NCI-H187 (cell line): Measurements from ENCODE around the gene BASP1.
"Not testable (repeated sequence)": the region's sequence is repeated elsewhere in the genome, so short reads cannot be mapped to it uniquely, and the experiment has no call there.

Source experiments
- DNase-seq, 2 experiments: peaks; one replicate each; lab custom pipeline; 2025; lab: John Stamatoyannopoulos, UW

The BASP1 gene

DNA sequence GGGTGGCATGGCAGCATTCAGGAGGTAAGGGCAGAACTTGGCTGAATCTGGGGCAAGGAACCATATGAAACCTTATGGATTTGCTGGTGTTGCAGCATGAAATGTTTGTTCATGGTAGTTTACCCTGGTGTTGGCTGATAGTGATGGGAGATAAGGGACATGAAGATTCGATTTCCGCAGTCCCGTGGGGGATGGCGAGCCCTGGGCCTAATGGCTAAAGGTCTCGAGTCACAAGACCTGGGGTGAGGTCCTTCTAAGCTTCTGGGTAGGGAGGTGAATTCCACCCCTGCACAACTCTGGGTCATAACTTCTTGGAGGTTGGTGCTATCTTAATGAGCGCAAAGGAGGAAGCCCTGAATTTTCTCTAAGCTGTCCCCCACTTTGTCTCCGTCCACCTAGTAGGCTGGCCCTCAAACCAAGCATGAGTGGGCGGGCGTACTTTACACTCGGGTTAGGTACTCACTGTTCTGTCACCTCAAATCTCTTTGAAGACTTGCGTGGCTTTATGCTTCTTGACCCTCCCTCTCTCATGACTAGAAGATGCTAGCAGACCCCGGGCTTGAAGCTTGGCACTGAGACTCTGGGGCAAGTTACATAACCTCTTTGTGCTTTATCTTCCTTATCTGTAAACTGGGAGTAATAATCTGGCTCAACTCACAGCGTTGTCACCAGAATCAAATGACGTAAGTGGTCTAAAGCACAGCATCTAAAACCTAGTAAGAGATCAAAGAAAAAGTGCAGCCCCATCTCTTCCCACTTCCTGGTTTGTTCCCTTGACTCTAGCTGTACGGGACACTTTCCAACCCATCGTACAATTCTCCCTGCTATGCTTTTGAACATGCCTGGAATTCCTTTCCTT lies 72.5 kb downstream of the BASP1 start:
- no peak for DNase-seq

DNA sequence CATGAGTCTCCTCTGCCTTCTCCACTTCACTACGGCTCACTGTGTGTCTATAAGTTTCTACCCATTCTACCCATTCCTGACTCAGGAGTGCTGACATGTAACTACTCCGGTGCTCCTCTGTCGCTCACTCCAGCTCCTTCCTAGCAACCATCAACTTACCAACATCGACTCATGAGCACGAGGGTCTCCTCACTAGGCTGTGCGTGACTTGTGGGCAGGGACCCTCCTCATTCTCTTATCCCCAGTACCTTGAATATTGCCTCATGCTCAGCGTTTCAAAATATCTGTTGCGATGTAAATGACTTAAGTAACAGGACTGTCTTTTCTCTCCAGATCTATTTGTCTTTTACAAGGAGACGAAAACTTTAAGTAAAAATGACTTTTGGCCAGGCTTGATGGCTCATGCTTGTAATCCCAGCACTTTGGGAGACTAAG lies 73.1 kb downstream of the BASP1 start:
- DNase-seq, result no peak

- no peak for DNase-seq
Measured at GRCh38 chr5:17292434-17293015, 75.1 kb downstream of the BASP1 start.

DNA sequence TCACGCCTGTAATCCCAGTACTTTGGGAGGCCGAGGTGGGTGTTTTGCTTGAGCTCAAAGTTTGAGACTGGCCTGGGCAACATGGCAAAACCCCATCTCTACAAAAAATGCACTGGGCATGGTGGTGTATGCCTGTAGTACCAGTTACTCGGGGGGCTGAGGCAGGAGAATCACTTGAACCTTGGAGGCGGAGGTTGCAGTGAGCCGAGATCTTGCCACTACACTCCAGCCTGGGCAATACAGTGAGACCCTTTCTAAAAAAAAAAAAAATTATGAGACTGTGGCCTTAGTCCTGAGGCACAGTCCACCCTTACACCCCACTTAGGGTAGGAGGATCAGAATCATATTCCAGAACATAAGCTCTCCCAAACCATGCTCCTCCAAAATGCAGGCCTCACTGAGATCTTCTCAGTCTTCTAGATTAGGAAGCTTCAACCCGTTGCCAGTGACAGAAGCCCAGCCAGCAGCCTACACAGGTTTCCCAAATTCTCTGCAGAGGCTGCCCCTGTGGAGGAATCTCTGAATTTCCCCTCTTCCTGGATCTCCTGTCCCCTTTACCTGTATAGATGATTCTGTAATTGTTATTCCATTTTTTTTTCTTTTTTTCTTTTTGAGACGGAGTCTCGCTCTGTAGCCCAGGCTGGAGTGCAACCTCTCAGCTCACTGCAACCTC lies 77.3 kb downstream of the BASP1 start:
- no peak for DNase-seq

DNA sequence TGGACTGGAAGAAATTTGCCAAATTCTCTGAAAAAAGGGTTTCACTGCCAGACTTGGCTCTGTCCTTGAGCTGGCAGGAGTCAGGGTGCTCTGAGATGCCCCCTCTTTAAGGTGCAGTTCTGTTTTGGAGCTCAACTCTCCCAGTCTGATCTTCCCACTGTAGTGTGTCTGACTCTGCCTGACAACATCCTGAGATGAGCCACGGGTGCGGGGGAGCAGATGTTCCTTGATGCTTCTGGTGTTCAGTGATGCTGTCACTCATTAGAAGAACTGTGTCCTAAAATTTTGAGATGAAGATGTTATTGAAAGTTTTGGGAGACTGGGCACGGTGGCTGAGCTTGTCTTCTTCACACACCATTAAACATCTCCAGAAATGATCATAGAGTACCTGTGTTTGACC lies 78.2 kb downstream of the BASP1 start:
- DNase-seq, result no peak

- no peak for DNase-seq
Measured at GRCh38 chr5:17302106-17302505, 84.7 kb downstream of the BASP1 start.

GRCh38 chr5:17302604-17303003 lies 85.2 kb downstream of the BASP1 start:
- no peak for DNase-seq

DNA sequence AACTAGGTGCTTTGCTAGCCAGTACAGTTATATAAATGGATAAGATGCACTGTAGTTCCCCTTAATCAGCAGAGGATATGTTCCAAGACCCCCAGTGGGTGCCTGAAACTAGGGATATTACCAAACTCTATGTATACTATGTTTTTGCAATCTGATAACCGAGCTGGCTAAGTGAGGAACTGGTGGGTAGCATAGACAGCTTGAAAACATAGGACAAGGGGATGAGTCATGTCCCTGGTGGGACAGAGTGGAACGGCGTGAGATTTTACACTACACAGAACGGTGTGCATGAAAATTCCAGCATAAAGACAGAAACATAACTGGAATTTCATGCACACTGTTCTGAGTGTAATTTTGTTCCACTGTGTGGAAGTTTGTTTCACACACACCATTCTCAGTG lies 86.9 kb downstream of the BASP1 start:
- DNase-seq, result no peak

- DNase-seq, result no peak
Measured at GRCh38 chr5:17305017-17305416, 87.6 kb downstream of the BASP1 start.

DNA sequence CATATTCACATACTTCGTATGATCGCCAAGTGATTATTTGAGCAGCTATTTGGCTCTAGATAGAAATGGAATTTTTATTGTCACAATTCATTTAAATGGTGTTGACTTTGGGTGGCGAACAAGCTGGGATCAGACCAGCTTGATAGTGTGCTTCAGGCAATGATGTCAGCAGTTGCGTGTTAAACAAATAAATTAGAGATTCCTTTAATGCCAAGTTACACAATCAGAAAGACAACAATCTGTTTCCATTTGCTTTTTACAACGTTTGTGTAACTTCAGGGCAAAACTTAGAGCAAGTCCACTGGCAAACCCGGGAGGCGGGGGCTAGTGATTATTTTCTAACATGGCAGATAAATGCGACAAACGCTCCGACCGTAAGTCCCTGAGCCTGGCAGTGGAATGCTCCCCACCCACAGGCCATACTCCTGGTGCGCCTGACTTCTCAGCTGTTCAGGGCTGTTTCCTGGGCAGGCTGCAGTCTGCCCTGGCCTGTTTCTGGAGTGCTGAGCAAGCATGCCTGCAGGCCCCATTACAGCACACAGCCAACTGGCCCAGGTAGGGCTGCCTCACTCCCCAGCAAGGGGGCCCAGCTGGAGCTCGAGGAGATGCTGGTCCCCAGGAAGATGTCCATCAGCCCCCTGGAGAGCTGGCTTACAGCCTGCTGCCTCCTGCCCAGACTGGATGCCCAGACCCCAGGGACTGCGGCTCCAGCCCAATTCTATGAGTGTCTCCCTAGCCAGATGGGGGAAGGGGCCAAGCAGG lies 88.7 kb downstream of the BASP1 start:
- DNase-seq, result no peak

- DNase-seq, result no peak
Measured at GRCh38 chr5:17306726-17307091, 89.3 kb downstream of the BASP1 start.

DNA sequence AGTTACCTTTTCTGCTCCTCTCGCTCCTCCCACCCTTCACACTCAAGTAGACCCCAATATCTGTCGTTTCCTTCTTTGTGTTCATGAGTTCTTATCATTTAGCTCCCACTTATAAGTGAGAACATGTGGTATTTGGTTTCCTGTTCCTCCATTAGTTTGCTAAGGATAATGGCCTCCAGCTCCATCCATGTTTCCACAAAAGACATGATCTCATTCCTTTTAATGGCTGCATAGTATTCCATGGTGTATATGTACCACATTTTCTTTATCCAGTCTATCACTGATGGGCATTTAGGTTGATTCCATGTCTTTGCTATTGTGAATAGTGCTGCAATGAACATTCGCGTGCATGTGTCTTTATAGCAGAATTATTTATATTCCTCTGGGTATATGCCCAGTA lies 90.0 kb downstream of the BASP1 start:
- DNase-seq, result not testable (repeated sequence)

GRCh38 chr5:17308326-17309065 lies 91.1 kb downstream of the BASP1 start:
- DNase-seq, result no peak

GRCh38 chr5:17309462-17309861 lies 92.0 kb downstream of the BASP1 start:
- no peak for DNase-seq

- DNase-seq, result not testable (repeated sequence)
Measured at GRCh38 chr5:17310502-17310901, 93.1 kb downstream of the BASP1 start.

DNA sequence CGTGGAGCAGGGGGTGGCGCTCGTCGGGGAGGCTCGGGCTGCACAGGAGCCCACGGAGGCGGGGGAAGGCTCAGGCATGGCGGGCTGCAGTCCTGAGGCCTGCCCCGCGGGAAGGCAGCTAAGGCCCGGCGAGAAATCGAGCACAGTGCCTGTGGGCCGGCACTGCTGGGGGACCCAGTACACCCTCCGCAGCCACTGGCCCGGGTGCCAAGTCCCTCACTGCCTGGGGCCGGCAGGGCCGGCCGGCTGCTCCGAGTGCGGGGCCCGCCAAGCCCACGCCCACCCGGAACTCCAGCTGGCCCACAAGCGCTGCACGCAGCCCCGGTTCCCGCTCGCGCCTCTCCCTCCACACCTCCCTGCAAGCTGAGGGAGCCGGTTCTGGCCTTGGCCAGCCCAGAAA lies 94.4 kb downstream of the BASP1 start:
- not testable (repeated sequence) for DNase-seq

- DNase-seq, result no peak
Measured at GRCh38 chr5:17312358-17312757, 94.9 kb downstream of the BASP1 start.

- no peak for DNase-seq
Measured at GRCh38 chr5:17314907-17315471, 97.6 kb downstream of the BASP1 start.

DNA sequence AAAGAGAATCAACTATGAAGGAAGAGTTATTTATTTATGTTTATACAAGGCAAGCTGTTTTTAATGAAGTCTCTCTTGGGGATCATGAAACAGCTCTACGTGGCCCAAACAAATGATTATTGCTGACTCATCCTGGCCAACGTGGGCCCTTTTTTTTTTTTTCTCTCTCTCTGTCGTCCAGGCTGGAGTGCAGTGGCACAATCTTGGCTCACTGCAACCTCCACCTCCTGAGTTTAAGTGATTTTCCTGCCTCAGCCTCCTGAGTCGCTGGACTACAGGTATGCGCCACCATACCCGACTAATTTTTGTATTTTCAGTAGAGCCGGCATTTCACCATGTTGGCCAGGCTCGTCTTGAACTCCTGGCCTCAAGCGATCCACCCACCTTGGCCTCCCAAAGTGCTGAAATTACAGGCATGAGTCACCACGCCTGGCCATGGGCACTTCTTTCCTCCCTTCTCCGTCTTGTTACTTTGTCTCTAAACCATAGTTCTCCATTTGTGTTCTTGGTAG lies 98.3 kb downstream of the BASP1 start:
- no peak for DNase-seq

GRCh38 chr5:17316970-17317459 lies 99.6 kb downstream of the BASP1 start:
- no peak for DNase-seq

DNA sequence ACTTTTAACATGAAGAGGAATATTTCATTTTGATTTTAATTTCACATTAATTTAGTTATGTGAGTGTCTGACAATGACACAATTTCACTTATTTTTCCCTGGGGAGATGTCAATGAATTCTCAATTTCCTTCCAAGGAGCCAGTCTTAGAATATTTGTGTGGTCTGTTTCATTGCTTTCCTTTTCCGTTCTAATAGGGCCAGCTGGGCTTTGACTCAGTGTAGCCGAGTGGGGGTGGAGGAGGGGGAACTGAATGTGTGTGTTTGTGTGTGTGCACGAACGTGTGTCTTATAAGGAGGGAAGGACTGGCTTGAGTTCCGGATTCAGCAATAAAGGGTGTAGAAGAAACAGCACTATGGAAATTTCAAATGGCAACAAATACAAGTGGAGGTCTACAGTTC lies 100.0 kb downstream of the BASP1 start:
- no peak for DNase-seq
